H1 (cell line): ENCODE measurements around the gene ZNF576. TPM values are rescaled to one million over a fixed set of nuclear protein-coding genes. Genes with fewer than 3 reads are reported as not detected.

Experiments
- CTCF ChIA-PET: fragments of 300-600 bp; sonication (Branson Sonifier 250); formaldehyde crosslinking; loops from one replicate; lab custom pipeline; 2021; ENCODE audit not compliant: partially characterized antibody; lab: Charles Lee
- POLR2A ChIA-PET: fragments of 300-600 bp; sonication (Branson Sonifier 250); formaldehyde crosslinking; loops from one replicate; lab custom pipeline; 2021; ENCODE audit warnings: inconsistent platforms; ENCODE audit not compliant: partially characterized antibody; lab: Charles Lee
- DNase-seq, 2 experiments: peaks; one replicate each; pipeline versions ENCODE4 v3.0.0 to v3.0.0-alpha.2; 2010 to 2022; ENCODE audit warnings: low spot score in 2 of 2, low read depth in 1 of 2, mixed read lengths in 1 of 2
- FAIRE-seq: peaks from 2 replicates; lab custom pipeline; 2011; peaks lifted over from hg19 to GRCh38; lab: Jason Lieb, UNC
- H2AFZ ChIP-seq: 2 replicates; pipeline ENCODE4 v1.8.1; 2012; ENCODE audit warnings: low read length, inconsistent platforms
- H2AK5ac ChIP-seq: 2 replicates; pipeline ENCODE4 v1.6.1; 2013; ENCODE audit warnings: low read depth, low read length
- H2BK120ac ChIP-seq: replicated peaks from 2 replicates; pipeline ENCODE3; 2013; ENCODE audit warnings: low read depth, low read length, inconsistent platforms
- H2BK12ac ChIP-seq: 2 replicates; pipeline ENCODE4 v1.6.1; 2013; ENCODE audit warnings: low read depth, low read length
- H2BK15ac ChIP-seq: 2 replicates; pipeline ENCODE4 v1.6.1; 2013; ENCODE audit warnings: low read length
- H2BK20ac ChIP-seq: 2 replicates; pipeline ENCODE4 v1.6.1; 2013; ENCODE audit warnings: low read length
- H2BK5ac ChIP-seq: 2 replicates; pipeline ENCODE4 v1.6.1; 2013; ENCODE audit warnings: low read depth, low read length
- H3K14ac ChIP-seq: 2 replicates; pipeline ENCODE4 v1.6.1; 2013; ENCODE audit warnings: inconsistent platforms; ENCODE audit not compliant: insufficient read length
- H3K18ac ChIP-seq: 2 replicates; pipeline ENCODE4 v1.6.1; 2013; ENCODE audit warnings: low read length; ENCODE audit errors: extremely low read depth
- H3K23ac ChIP-seq: 2 replicates; pipeline ENCODE4 v1.6.1; 2013; ENCODE audit warnings: inconsistent platforms; ENCODE audit not compliant: insufficient read length
- H3K23me2 ChIP-seq: 2 replicates; pipeline ENCODE4 v1.6.1; 2013; ENCODE audit warnings: low read depth, low read length
- H3K27ac ChIP-seq: 2 replicates; pipeline ENCODE4 v1.6.1; 2011; ENCODE audit warnings: low read depth, low read length, inconsistent platforms
- H3K27me3 ChIP-seq, 4 experiments: replicated peaks in 1 of 4; 1 replicate in 1 of 4; 2 replicates in 3 of 4; pipeline versions ENCODE4 v1.6.1 to v1.8.1; 2011 to 2013; ENCODE audit warnings: low read length in 3 of 4, mild to moderate bottlenecking in 3 of 4, inconsistent platforms in 2 of 4, mixed read lengths in 2 of 4, moderate library complexity in 1 of 4; ENCODE audit not compliant: control insufficient read depth in 3 of 4, insufficient read depth in 3 of 4; ENCODE audit errors: extremely low read depth in 1 of 4
- H3K36me3 ChIP-seq, 4 experiments: 2 replicates each; pipeline versions ENCODE4 v1.6.1 to v1.8.1; 2011 to 2013; ENCODE audit warnings: mild to moderate bottlenecking in 4 of 4, low read length in 3 of 4, moderate library complexity in 2 of 4, control low read depth in 1 of 4, inconsistent platforms in 1 of 4; ENCODE audit not compliant: insufficient read depth in 4 of 4, control insufficient read depth in 2 of 4
- H3K4ac ChIP-seq: replicated peaks from 2 replicates; pipeline ENCODE3; 2013; ENCODE audit warnings: low read length, low read depth, mixed read lengths, inconsistent platforms; ENCODE audit not compliant: insufficient read length
- H3K4me1 ChIP-seq, 4 experiments: replicated peaks in 1 of 4; 1 replicate in 1 of 4; 2 replicates in 3 of 4; pipeline versions ENCODE4 v1.6.1 to v1.8.1; 2011 to 2013; ENCODE audit warnings: low read length in 3 of 4, inconsistent platforms in 2 of 4, mixed read lengths in 1 of 4; ENCODE audit not compliant: insufficient read depth in 4 of 4, control insufficient read depth in 3 of 4
- H3K4me2 ChIP-seq, 2 experiments: 2 replicates each; pipeline versions ENCODE4 v1.6.1 to v1.8.1; 2011 to 2013; ENCODE audit warnings: low read depth in 2 of 2, low read length in 2 of 2, control low read depth in 1 of 2, inconsistent platforms in 1 of 2, mild to moderate bottlenecking in 1 of 2; ENCODE audit not compliant: insufficient read depth in 1 of 2
- H3K4me3 ChIP-seq, 4 experiments: fragments of 200-600, 300-600 bp in 1 of 4; sonication (generic), shearing (Covaris generic), sonication (Bioruptor Twin) in 1 of 4; 2 replicates each; pipeline versions ENCODE4 v1.5.1 to v1.8.1; 2011 to 2016; ENCODE audit warnings: low read length in 4 of 4, low read depth in 3 of 4, control low read depth in 2 of 4, inconsistent platforms in 2 of 4, mild to moderate bottlenecking in 2 of 4, mixed read lengths in 1 of 4, moderate library complexity in 1 of 4; ENCODE audit not compliant: insufficient read depth in 2 of 4; ENCODE audit errors: extremely low read depth in 1 of 4
- H3K56ac ChIP-seq: replicated peaks from 2 replicates; pipeline ENCODE3; 2013; ENCODE audit warnings: low read depth, mild to moderate bottlenecking, mixed read lengths, low read length, inconsistent platforms; ENCODE audit not compliant: insufficient read length
- H3K79me1 ChIP-seq: 2 replicates; pipeline ENCODE4 v1.6.1; 2013; ENCODE audit warnings: low read depth, low read length, control low read depth
- H3K79me2 ChIP-seq, 2 experiments: 2 replicates each; pipeline versions ENCODE4 v1.6.1 to v1.8.1; 2012 to 2013; ENCODE audit warnings: low read length in 2 of 2, mild to moderate bottlenecking in 2 of 2, inconsistent platforms in 1 of 2; ENCODE audit not compliant: insufficient read depth in 2 of 2, control insufficient read depth in 1 of 2
- H3K9ac ChIP-seq, 4 experiments: replicated peaks in 1 of 4; 1 replicate in 1 of 4; 2 replicates in 3 of 4; pipeline versions ENCODE4 v1.6.1 to v1.8.1; 2011 to 2013; ENCODE audit warnings: low read depth in 3 of 4, low read length in 3 of 4, control low read depth in 2 of 4, mild to moderate bottlenecking in 2 of 4, moderate library complexity in 2 of 4, inconsistent platforms in 1 of 4; ENCODE audit errors: extremely low read depth in 1 of 4
- H3K9me3 ChIP-seq, 2 experiments: 2 replicates each; pipeline versions ENCODE4 v1.6.1 to v1.8.1; 2012 to 2013; ENCODE audit warnings: mild to moderate bottlenecking in 2 of 2, moderate library complexity in 2 of 2, control low read depth in 1 of 2, inconsistent platforms in 1 of 2, low read depth in 1 of 2, low read length in 1 of 2, mixed read lengths in 1 of 2; ENCODE audit not compliant: insufficient read depth in 2 of 2
- H4K20me1 ChIP-seq, 2 experiments: replicated peaks in 1 of 2; 2 replicates each; pipeline versions ENCODE3 to v1.8.1; 2011 to 2013; ENCODE audit warnings: inconsistent platforms in 2 of 2, low read length in 2 of 2, mild to moderate bottlenecking in 1 of 2; ENCODE audit not compliant: insufficient read depth in 2 of 2, control insufficient read depth in 1 of 2
- H4K5ac ChIP-seq: 2 replicates; pipeline ENCODE4 v1.6.1; 2013; ENCODE audit warnings: low read length, low read depth, mixed read lengths, inconsistent platforms; ENCODE audit not compliant: insufficient read length
- H4K8ac ChIP-seq: 2 replicates; pipeline ENCODE4 v1.8.0; 2013; ENCODE audit warnings: mild to moderate bottlenecking, moderate library complexity, low read length, inconsistent platforms; ENCODE audit not compliant: insufficient read depth; ENCODE audit errors: extremely low read depth
- H4K91ac ChIP-seq: replicated peaks from 2 replicates; pipeline ENCODE3; 2013; ENCODE audit warnings: low read length, mixed read lengths, inconsistent platforms; ENCODE audit not compliant: insufficient read length
- EP300 ChIP-seq, 2 experiments: IDR thresholded peaks; 1 replicate in 1 of 2; 2 replicates in 1 of 2; pipeline ENCODE4 v1.6.1; 2011 to 2012; ENCODE audit warnings: low read depth in 2 of 2, low read length in 2 of 2, mild to moderate bottlenecking in 2 of 2, borderline replicate concordance in 1 of 2, inconsistent platforms in 1 of 2, moderate library complexity in 1 of 2
- RNF2 ChIP-seq: fragments of 200-900, 300-1000 bp; sonication (generic); IDR thresholded peaks from 2 replicates; pipeline ENCODE4 v1.7.1; 2016; ENCODE audit warnings: borderline replicate concordance, low read depth, mild to moderate bottlenecking, antibody characterized with exemption, low read length; ENCODE audit not compliant: poor library complexity, severe bottlenecking; ENCODE audit errors: missing control alignments
- TEAD4 ChIP-seq: IDR thresholded peaks from 2 replicates; pipeline ENCODE4 v1.6.1; 2012; ENCODE audit warnings: low read depth, low read length, inconsistent platforms, mixed read lengths
- WGBS, 2 experiments: shearing (Covaris generic) in 1 of 2; methylation state at CpG; one replicate each; pipeline versions ENCODE4 v1.1.6 to v1.1.7; 2013 to 2015; ENCODE audit warnings: low lambda C conversion rate in 2 of 2, mixed read lengths in 2 of 2, inconsistent platforms in 1 of 2, low coverage in 1 of 2, missing lambda C conversion rate in 1 of 2; ENCODE audit not compliant: insufficient replicate concordance in 2 of 2, insufficient coverage in 1 of 2, insufficient read length in 1 of 2; ENCODE audit errors: extremely low coverage in 1 of 2, missing lambda C conversion rate in 1 of 2; 5-methylcytosine and 5-hydroxymethylcytosine counted together
- polyA plus RNA-seq, 7 experiments: library from polyadenylated mRNA; depleted of rRNA in 3 of 7; stranded (reverse) in 5 of 7; unstranded in 2 of 7; fragments of >200 nt in 5 of 7; fragments of 200-250 nt in 2 of 7; gene quantifications; 1 replicate in 5 of 7; 2 replicates in 1 of 7; 4 replicates in 1 of 7; pipeline versions ENCODE4 v1.2.1 to v1.2.3, GENCODE V29; 2011 to 2013; ENCODE audit warnings: missing spikeins in 2 of 7, mixed read lengths in 2 of 7
- total RNA-seq: library from RNA; stranded (reverse); fragmentation: NEBNext Ultra II Directional; extraction: Animal tissue kit (Norgen Biotek cat#: 25700); gene quantifications from 2 replicates; pipeline ENCODE4 v1.2.1, GENCODE V29; 2021
- TF ChIP-seq, protein P1 (sequence below), 3 experiments: IDR thresholded peaks; 1 replicate in 2 of 3; 2 replicates in 1 of 3; pipeline versions ENCODE4 v1.5.1 to v1.6.1; 2011; ENCODE audit warnings: low read length in 3 of 3, mild to moderate bottlenecking in 3 of 3, inconsistent platforms in 2 of 3, low read depth in 1 of 3, moderate library complexity in 1 of 3; ENCODE audit not compliant: insufficient read depth in 1 of 3; ENCODE audit errors: control extremely low read depth in 1 of 3

The ZNF576 gene
- total and polyA plus RNA-seq, 2 of the 8 experiments (the other 6 are each of a cell fraction or from before 2014, with no cell fraction given): 13.6 to 32.4 TPM

DNA sequence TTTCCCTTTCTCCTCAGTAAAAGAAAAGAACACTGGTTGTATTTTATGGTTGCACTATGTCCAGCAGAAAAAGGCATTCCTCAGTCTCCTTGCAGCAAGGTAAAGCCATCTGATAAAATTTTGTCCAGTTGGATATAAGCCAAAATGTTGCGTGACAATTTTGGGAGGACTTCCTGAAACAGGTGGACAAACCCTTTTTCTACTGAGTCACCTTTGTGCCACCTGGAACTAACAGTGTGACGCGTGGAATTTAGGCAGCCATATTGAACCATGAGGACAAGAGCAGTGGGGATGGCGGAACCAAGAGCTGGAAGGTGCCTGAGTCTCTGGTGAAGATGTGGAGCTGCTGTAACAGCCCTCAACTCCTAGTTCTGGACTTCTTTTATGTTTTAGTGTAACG is 35.1 kb downstream of the ZNF576 start:
- Histone ChIP-seq H3K23ac (no peak overlapping the region), H3K4me3 (no peak overlapping the region), H4K91ac (no peak overlapping the region), H3K9ac (no peak overlapping the region), H3K9me3 (no peaks in the 10 kb centered on the region), H3K27me3 (peaks cover 0 to 2% (median 0%) of the 10 kb centered on the region in 4 experiments; a peak in 1 of 7 replicates), H3K4me1 (peaks cover 6 to 19% (median 10%) of the 10 kb centered on the region in 4 experiments), H2AFZ (no peak overlapping the region), H3K27ac (no peak overlapping the region), H2BK15ac (no peak overlapping the region), H3K56ac (no peak overlapping the region), H3K79me1 (no peaks in the 10 kb centered on the region), H3K79me2 (no peaks in the 10 kb centered on the region), H4K5ac (no peak overlapping the region), H3K4ac (no peak overlapping the region), H2BK5ac (no peak overlapping the region), H3K23me2 (peaks cover 9% of the 10 kb centered on the region; the same call in 1 of the 2 replicates), H2AK5ac (no peak overlapping the region), H3K14ac (no peak overlapping the region), H3K18ac (no peak overlapping the region), H4K20me1 (peaks cover 4 to 5% of the 10 kb centered on the region in 2 experiments), H3K4me2 (no peak overlapping the region), H2BK20ac (no peak overlapping the region), H2BK12ac (no peak overlapping the region), H4K8ac (no peak overlapping the region; the same call in 1 of the 2 replicates), H2BK120ac (no peak overlapping the region), H3K36me3 (no peaks in the 10 kb centered on the region; a peak in 2 of 8 replicates)
- DNase-seq (no peak), FAIRE-seq (no peak)
- ChIA-PET POLR2A (no interaction called here), CTCF (interaction anchor here (0.7 kb wide), 1 partner anchor 60 kb away, joined by 3 read pairs; no protein-coding TSS in a partner anchor)
- TF ChIP-seq, protein P1, sequence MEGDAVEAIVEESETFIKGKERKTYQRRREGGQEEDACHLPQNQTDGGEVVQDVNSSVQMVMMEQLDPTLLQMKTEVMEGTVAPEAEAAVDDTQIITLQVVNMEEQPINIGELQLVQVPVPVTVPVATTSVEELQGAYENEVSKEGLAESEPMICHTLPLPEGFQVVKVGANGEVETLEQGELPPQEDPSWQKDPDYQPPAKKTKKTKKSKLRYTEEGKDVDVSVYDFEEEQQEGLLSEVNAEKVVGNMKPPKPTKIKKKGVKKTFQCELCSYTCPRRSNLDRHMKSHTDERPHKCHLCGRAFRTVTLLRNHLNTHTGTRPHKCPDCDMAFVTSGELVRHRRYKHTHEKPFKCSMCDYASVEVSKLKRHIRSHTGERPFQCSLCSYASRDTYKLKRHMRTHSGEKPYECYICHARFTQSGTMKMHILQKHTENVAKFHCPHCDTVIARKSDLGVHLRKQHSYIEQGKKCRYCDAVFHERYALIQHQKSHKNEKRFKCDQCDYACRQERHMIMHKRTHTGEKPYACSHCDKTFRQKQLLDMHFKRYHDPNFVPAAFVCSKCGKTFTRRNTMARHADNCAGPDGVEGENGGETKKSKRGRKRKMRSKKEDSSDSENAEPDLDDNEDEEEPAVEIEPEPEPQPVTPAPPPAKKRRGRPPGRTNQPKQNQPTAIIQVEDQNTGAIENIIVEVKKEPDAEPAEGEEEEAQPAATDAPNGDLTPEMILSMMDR (IDR thresholded peaks at IDR 0.05; ENCODE audit: control extremely low read depth in 1 of 3, insufficient read depth in 1 of 3, low read depth in 1 of 3, low read length in 3 of 3): no peak
- no peak for TF ChIP-seq RNF2
- no peak for TF ChIP-seq EP300 (IDR thresholded peaks at IDR 0.05; ENCODE audit: borderline replicate concordance in 1 of 2, low read depth in 2 of 2, low read length in 2 of 2)
- no peak for TF ChIP-seq TEAD4
- WGBS, 2 experiments: 77% methylated on average over 5 of the region's 5 CpGs; no CpG with 5 or more reads in 1 of the 2 experiments
